DND-41 (cell line): ENCODE results near the gene PARP4.
"Not testable (repeated sequence)": the region's sequence is repeated elsewhere in the genome, so short reads cannot be mapped to it uniquely, and the experiment has no call there.

Source experiments
- CTCF ChIP-seq: IDR thresholded peaks from 2 replicates; pipeline ENCODE4 v1.5.1; 2012; ENCODE audit warnings: borderline replicate concordance, low read length, moderate library complexity, mild to moderate bottlenecking; ENCODE audit not compliant: poor library complexity, severe bottlenecking; ENCODE audit errors: extremely low read depth
- EZH2 ChIP-seq: IDR thresholded peaks from 3 replicates; pipeline ENCODE4 v1.6.1; 2012; ENCODE audit warnings: borderline replicate concordance, low read depth, mild to moderate bottlenecking, moderate library complexity, low read length, inconsistent platforms; ENCODE audit not compliant: severe bottlenecking

GRCh38 chr13:24388743-24389142 is 123.8 kb downstream of the PARP4 start:
- not testable (repeated sequence) for TF ChIP-seq CTCF, EZH2
